GM18517 (cell line): ENCODE results near the gene ADAMTS2.
"Not testable (repeated sequence)": the region's sequence is repeated elsewhere in the genome, so short reads cannot be mapped to it uniquely, and the experiment has no call there.

Source experiments
- ATAC-seq: cut with Tn5 transposase; IDR thresholded peaks from one replicate; pipeline ENCODE4 v1.9.1; 2021; ENCODE audit warnings: mild to moderate bottlenecking, moderate library complexity; ENCODE audit not compliant: unreplicated experiment

Gene ADAMTS2

GRCh38 chr5:179120421-179120861 is 224.8 kb downstream of the ADAMTS2 start:
- no peak for ATAC-seq

DNA sequence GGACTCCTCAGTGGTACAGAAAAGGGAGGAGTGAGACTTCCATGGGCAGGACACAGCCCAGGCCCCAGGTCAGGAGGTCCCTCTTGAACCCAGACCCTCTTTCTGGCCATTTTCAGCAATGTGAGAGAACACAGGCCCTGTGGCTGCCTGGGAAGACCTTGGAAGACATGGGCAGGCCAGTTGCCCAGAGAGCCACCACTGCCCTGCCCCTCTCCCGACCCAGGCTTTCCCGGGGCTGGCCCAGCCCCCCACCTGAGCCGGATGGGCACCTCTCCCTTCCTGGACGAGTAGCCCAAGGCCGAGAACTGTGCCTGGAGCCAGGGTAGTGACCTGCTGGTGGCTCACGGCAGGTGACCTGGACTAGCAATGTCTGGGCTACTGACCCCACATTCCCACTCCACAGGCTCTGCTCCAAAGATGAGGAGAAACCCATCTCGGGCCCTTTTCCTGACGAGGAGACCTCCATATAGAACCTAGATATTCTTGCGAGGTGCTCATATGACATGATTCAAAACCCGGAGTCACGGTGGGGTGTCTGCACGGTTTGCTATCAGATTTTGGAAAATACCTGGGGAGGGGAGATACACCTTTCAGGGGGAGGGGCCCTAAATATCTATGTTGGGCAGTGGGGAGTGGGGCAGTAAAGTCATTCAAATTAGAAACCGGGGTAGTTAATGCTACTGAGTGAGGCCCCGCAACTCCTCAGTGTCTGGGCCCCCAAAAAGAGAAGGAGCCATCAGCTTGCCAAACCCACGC is 225.7 kb downstream of the ADAMTS2 start:
- ATAC-seq = no peak

- no peak for ATAC-seq
These were observed 226.4 kb downstream of the ADAMTS2 start for GRCh38 chr5:179118756-179119414.

DNA sequence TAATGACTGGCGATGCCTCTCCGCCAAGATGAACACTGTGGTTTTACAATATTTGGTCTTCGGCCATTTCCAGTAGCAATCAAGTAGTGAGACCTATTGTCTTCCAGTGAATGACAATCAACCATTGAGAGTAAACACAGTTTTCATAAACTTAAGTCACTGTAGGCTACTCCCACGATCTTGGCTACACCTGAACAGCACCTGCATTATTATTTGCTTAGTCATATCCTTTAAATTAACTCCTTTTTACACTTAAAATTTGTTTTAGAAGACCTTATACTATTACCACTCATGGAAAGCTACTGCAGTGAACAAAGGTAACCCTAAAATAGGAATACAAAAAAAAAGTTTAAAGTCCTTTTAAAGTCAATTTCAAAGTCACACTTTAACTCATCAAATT is 226.9 kb downstream of the ADAMTS2 start:
- ATAC-seq = no peak

GRCh38 chr5:179115845-179116524 is 229.3 kb downstream of the ADAMTS2 start:
- ATAC-seq = no peak

DNA sequence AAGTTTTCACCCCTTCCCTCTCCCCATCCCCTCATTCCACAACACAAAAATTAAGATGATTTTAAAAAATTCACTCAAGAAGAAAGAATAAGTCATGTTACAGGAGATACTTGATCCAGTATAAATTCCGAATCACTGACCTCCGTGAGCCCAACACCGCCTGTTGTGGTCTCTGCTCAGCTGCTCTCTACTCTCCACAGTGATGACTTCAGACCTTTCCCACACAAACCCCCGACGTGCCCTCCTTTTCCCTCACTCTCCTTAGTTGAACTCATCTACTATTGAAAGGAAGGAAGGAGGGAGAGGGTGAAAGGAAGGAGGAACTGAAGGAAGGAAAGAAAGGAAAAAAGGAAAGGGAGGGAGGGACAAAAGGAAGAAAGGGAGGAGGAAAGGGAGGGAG is 230.0 kb downstream of the ADAMTS2 start:
- ATAC-seq = no peak

GRCh38 chr5:179114756-179115155 is 230.5 kb downstream of the ADAMTS2 start:
- no peak for ATAC-seq

- no peak for ATAC-seq
These were observed 231.2 kb downstream of the ADAMTS2 start for GRCh38 chr5:179113945-179114641.

DNA sequence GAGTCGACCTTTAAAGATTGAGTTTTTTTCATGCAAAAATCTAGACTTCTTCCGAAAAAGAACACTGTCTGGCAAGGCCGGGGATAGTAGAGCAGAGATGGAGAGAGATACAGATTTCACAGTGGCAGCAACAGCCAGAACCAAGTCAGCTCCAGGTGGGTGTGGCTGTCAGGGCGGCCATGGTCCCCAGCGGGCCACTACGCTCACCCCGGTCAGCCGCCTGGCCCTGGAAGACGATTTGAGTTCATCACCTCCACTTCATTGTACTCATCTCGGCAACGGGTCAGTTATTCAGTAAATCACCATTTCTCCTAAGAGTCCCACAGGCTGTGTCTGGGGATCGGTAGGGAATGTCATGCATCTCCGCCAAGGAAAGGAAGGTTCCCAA is 232.1 kb downstream of the ADAMTS2 start:
- no peak for ATAC-seq

DNA sequence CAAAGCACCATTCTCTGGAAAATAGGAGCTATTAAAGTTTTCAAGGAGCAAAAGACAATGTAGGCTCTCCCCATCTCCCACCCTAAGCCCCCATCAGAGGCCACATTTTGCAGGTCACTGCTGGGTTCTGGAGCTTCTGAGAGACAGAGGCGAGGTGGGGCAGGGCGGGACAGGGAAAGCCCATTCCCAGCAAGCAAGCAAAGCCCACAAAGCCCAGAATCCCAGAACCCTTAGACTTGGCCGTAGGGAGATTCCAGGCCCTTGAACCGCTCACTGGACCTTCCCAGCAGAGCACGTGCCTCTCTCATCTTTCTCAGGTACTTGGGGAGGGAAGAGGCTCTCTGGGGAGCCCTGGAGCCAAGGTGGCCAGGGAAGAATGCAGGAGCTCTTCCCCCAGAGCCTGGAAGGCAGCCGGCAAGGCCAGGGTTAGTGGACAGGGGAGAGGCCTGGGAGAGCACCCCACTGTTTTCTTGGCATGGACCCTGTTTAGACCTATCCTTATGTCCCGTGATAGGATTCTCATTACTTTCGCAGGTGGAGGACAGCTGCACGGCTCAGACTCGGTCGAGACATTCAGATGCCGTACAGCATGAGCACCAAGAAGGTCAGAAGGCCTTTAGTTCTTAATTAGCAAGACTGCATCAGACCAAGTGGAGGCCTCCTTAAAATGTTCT is 232.7 kb downstream of the ADAMTS2 start:
- ATAC-seq = no peak

GRCh38 chr5:179111267-179112207 is 233.7 kb downstream of the ADAMTS2 start:
- ATAC-seq = no peak

GRCh38 chr5:179110528-179110927 is 234.7 kb downstream of the ADAMTS2 start:
- ATAC-seq = no peak

- not testable (repeated sequence) for ATAC-seq
These were observed 244.0 kb downstream of the ADAMTS2 start for GRCh38 chr5:179101282-179101681.

- no peak for ATAC-seq
These were observed 255.8 kb downstream of the ADAMTS2 start for GRCh38 chr5:179089502-179089901.

- no peak for ATAC-seq
These were observed 264.5 kb downstream of the ADAMTS2 start for GRCh38 chr5:179080724-179081123.

GRCh38 chr5:179079165-179079987 is 265.9 kb downstream of the ADAMTS2 start:
- ATAC-seq = no peak

- no peak for ATAC-seq
These were observed 279.6 kb downstream of the ADAMTS2 start for GRCh38 chr5:179065703-179066102.

DNA sequence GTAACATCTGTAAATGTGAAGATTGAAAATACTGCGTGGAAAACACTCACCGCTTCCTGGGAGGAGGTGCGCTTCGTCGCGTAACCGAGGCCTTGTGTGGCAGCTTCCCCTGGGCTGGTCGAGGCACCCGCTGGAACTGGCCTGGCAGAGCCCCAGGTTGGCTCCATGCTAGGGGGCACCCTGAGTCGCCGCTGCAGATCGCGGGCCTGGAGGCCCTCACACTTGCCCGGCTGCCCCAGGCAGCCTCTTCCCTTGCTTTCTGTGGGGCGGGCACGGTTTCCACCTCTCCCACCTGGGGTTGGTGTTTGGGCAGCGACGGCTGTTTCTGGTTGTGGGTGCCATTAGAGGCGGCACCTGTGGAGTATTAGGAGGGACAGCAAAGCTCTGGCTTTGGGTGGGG is 284.2 kb downstream of the ADAMTS2 start:
- ATAC-seq = no peak
